Kidney capillary endothelial cell (primary cell): Measurements from ENCODE around the gene CCR2.
"Not testable (repeated sequence)": the region's sequence is repeated elsewhere in the genome, so short reads cannot be mapped to it uniquely, and the experiment has no call there.

Experiments used
- DNase-seq: peaks from one replicate; pipeline ENCODE4 v3.0.0-alpha.2; 2018; ENCODE audit warnings: low spot score

The CCR2 gene

GRCh38 chr3:46380471-46381221, 26.7 kb downstream of the CCR2 start:
- no peak for DNase-seq

DNA sequence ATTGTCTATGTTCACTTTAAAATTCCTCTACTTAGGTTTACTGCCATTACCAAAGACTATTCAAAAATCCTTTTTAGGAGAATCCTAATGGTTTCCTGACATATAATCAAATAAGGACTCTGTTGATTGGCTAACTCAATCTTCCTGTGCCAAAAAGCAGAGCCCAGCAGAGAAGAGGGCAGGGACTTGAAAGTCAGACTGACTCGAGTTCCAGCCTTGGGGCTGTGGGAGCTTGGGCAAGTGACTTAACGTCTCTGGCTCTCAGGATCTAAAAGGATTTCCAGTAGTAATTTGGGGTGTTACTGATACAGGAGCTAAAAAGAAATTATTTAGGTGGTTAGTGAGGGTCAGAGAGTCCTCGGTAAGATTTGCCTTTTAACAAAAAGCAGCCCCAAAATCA, 27.7 kb downstream of the CCR2 start:
- DNase-seq: no peak

GRCh38 chr3:46383211-46383950, 29.5 kb downstream of the CCR2 start:
- DNase-seq: no peak

DNA sequence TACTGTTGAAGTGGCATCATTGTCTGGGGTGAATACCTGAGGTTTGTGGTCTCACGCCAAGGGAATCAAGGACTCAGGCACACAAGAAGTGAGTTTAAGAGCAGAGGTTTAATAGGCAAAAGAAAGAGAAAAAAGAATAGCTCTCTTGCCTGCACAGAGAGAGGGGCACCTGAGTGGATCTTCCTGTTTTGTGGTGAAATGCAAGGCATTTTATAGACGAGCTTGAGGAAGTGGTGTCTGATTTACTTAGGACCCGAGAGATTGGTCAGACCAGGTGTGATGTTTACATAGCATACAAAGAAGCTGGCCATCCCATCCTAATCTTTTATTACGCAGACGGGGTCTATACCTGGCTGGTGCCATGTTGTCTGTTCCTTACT, 30.0 kb downstream of the CCR2 start:
- no peak for DNase-seq

DNA sequence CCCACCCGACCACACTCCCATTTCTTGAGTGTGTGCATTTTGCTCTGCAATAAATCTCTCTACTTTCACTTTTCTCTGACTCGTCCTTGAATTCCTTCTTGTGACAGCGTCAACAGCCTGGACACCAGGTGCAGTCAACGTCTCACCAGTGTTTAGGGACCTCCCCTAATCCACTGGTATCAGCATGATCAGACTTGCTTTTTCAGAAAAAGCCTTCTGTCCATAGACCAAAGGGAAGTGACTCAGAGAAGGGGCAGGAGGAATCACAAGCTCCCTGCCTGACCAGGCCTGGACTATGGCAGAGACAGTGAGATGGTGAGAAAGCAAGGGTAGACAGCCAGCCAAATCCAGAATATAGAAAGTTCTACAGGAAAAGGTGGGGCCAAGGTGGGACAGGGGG, 32.3 kb downstream of the CCR2 start:
- peak; percentile 81 for DNase-seq

- not testable (repeated sequence) for DNase-seq
These were observed 34.9 kb downstream of the CCR2 start for GRCh38 chr3:46388847-46389246.

DNA sequence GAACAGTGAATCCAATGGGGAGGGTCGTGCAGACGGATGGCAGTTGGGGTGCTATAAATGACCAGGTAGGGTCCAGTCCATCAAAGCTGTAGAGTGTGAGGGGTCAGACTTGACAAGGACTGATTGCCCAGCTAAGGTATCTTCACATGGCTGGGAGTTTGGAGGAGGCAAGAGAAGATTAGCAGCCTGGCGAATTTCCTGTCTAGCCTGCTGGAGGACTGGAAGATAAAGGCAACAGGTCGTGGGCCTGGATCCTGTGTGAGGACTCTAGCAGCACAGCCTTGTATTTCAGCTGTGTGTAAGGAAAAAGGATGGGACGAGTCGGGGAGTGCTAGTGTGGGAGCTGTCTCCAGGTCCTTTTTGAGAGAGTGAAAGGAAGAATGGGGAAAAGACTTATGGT, 35.4 kb downstream of the CCR2 start:
- DNase-seq: no peak

DNA sequence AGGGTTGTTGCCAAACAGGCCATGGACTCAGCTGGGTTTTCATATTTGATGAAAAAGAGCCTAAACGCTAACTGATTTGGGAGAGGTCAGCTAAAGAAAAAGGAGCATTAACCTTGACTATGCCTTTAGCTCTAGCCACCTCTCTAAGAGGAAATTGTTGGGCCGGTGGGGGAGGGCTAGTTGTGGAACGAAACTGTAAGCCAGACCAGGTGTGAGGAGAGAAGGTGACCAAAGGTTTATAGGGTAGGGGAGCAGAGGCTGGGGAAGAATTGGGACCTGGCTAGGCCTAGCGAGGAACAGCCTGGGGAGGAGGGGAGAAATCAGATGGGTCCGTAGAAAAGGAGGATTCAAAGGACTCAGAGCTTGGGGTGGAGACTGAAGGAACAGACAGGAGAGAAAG, 37.6 kb downstream of the CCR2 start:
- DNase-seq: not testable (repeated sequence)

GRCh38 chr3:46393011-46393410, 39.1 kb downstream of the CCR2 start:
- DNase-seq: no peak

- DNase-seq: no peak
These were observed 39.9 kb downstream of the CCR2 start for GRCh38 chr3:46393554-46394434.

- DNase-seq: no peak
These were observed 41.3 kb downstream of the CCR2 start for GRCh38 chr3:46395210-46395661.

DNA sequence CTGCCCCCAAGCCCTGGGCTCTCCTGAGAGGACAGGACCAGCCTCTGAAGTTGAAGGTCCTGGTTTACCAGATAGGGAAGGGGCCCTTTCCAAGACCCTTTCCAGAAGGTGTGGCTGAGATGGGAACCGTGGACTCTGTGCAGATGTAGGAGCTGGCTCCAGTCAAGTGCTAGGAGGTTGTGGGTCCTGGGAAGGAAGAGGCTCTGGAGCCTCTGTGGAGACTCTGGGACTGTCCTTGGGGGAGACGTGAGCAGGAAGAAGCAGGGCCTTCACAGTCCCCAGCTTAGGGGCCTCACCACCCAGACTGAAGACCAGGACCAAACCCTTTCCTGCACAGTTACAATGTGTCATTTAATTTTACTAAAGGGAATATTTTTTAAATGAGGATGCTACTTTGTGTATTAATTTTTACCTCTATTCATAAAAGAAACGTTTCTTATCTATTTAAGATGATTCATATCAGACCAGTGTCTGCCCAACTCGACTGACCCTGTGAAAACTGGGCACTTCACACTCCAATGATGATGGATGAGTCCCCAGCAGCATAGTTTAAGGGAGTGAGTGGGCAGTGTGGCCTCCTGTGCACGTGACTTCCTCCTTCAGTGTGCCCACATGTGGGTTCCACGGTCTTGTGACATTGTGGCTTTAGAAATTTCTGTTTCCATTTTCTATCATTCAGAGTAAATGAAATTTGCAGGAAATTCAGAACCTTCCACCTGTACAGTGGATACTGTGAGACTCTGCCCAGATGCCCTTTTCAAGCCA, 42.0 kb downstream of the CCR2 start:
- no peak for DNase-seq

DNA sequence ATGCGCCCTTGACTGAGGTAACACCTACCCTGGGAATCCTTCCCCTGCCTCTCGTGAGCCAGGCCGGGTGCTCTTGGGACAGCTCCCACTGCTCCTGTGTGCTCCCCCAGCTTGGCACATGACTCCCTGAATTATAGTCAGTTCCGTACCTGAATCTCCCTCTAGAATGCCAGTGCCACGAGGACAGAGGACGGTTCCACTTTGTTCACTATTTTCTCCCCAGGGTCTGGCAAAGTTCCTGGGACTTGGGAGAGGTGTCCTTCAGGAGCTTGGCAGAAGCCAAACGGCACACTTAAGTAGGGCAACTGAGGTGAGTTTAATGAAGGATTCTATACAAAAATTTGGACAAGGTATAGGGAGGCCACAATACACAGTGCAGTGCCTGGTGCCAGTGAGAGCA, 43.2 kb downstream of the CCR2 start:
- DNase-seq: no peak

DNA sequence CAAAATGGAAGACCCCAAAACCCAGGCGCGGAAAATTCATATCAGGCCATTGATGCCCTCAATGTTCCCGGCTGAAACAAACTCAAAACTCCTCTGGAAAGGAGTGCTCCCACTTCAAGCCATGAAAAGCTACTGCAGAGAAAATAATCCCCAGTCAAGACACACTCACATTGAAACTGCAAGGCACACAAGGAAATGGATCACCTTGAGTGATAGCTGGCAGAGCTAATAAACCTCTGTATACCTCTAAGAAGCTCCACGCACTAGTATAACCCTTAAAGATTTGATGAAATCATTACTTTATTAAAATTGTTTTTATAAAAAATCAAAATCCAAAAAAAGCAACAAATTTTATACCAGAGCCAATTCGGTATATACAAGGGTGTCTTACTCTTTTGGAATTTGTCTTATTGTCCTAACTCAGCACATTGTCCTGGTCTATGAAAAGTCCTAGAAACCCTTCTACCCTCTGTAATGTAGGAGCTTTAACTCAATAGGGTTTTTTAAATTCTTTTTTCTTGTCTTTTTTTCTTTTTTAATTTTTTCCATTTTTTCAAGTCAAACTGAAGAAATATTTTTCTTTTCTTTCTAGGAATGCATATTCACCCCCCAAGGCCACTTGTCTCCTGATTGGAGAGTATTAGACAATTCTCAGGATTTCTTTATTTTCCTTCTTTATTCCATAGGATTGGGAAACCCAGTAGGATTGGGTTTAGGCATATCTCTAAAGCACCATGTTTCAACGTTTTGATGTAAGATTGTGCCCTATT, 44.5 kb downstream of the CCR2 start:
- DNase-seq: no peak

- no peak for DNase-seq
These were observed 45.2 kb downstream of the CCR2 start for GRCh38 chr3:46399098-46399497.

DNA sequence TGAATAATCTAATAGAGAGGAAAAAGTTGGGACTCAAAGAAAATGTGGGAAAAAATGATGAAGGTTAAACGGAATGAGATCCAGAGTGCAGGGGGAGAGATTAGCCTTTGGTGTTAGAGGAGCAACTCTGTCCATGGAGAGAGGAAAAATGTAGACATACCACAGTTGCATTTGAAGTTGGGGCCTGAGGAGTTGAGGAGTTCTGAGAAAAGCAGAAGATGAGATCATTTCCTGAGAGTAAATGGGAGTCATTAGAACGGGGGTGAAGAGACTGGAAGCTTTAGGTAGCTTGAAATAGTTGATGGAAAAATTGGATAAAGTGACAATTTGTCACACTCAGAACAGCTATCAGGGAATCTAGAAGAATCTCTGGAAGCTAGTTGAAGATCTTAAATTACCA, 45.6 kb downstream of the CCR2 start:
- DNase-seq: no peak

GRCh38 chr3:46400000-46400734, 46.3 kb downstream of the CCR2 start:
- DNase-seq: no peak

GRCh38 chr3:46400846-46401245, 46.9 kb downstream of the CCR2 start:
- no peak for DNase-seq

DNA sequence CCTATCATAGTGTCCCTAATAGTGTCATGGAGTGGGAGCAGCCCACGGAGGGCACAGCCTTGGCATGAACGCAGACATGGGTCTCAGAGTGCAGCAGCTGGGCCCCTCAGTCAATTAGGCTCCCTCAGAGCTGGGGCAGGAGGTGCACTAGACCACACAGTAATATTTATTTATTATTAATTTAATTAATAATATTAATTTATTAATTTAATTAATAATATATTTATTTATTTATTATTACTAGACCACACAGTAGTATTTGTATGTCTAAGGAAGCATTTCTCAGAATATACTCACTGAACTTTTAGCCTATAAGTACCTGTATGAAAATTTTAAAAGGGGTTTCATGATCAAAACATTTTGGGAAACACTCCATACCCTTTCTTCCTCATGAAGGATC, 47.7 kb downstream of the CCR2 start:
- DNase-seq: no peak

DNA sequence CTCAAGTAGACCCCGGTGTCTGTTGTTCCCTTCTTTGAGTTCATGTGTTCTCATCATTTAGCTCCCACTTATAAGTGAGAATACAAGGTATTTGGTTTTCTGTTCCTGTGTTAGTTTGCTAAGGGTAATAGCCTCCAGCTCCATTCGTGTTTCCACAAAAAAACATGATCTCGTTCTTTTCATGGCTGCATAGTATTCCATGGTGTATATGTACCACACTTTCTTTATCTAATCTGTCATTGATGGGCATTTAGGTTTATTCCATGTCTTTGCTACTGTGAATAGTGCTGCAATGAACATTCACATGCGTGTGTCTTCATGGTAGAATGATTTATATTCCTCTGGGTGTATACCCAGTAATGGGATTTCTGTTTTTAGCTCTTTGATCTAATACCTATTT, 49.0 kb downstream of the CCR2 start:
- DNase-seq: not testable (repeated sequence)
